A172 (cell line): ENCODE measurements around the gene FAM89A. TPM values are rescaled to one million over a fixed set of nuclear protein-coding genes. Genes with fewer than 3 reads are reported as not detected.

ENCODE experiments used
- DNase-seq: peaks from one replicate; pipeline ENCODE4 v3.0.0-alpha.2; 2015; ENCODE audit warnings: low spot score
- total RNA-seq: library from RNA; depleted of rRNA; stranded (reverse); fragments of >200 nt; shearing (Covaris generic); gene quantifications from 2 replicates; pipeline ENCODE4 v1.2.3, GENCODE V29; 2014; rRNA removed

The FAM89A gene
- 17.0 and 17.9 TPM in 2 replicates for total RNA-seq

GRCh38 chr1:231040019-231040799 lies at the start of gene FAM89A:
Gene FAM89A (minus strand): TSS chr1:231040254. CDS start chr1:231040211, 43 bp downstream.
- no peak for DNase-seq

GRCh38 chr1:231084353-231084752 lies 44.3 kb upstream of the FAM89A start:
- no peak for DNase-seq

- no peak for DNase-seq
Measured at GRCh38 chr1:231079163-231079562, 39.1 kb upstream of the FAM89A start.

GRCh38 chr1:231078250-231078649 lies 38.2 kb upstream of the FAM89A start:
- no peak for DNase-seq

- no peak for DNase-seq
Measured at GRCh38 chr1:231076802-231077201, 36.7 kb upstream of the FAM89A start.

GRCh38 chr1:231075497-231075896 lies 35.4 kb upstream of the FAM89A start:
- DNase-seq, result no peak

- no peak for DNase-seq
Measured at GRCh38 chr1:231075020-231075419, 35.0 kb upstream of the FAM89A start.

GRCh38 chr1:231074046-231074445 lies 34.0 kb upstream of the FAM89A start:
- no peak for DNase-seq

GRCh38 chr1:231073331-231073730 lies 33.3 kb upstream of the FAM89A start:
- no peak for DNase-seq

- DNase-seq, result no peak
Measured at GRCh38 chr1:231072502-231073094, 32.5 kb upstream of the FAM89A start.

GRCh38 chr1:231072041-231072440 lies 32.0 kb upstream of the FAM89A start:
- peak; percentile 21 for DNase-seq

- DNase-seq, result peak; percentile 16
Measured at GRCh38 chr1:231070758-231071444, 30.8 kb upstream of the FAM89A start.

- no peak for DNase-seq
Measured at GRCh38 chr1:231069333-231069732, 29.3 kb upstream of the FAM89A start.

- no peak for DNase-seq
Measured at GRCh38 chr1:231068762-231069161, 28.7 kb upstream of the FAM89A start.

- DNase-seq, result no peak
Measured at GRCh38 chr1:231065510-231066241, 25.6 kb upstream of the FAM89A start.

GRCh38 chr1:231064418-231064817 lies 24.4 kb upstream of the FAM89A start:
- no peak for DNase-seq

- no peak for DNase-seq
Measured at GRCh38 chr1:231063331-231063730, 23.3 kb upstream of the FAM89A start.

GRCh38 chr1:231062500-231063270 lies 22.6 kb upstream of the FAM89A start:
- DNase-seq, result peak; percentile 75

GRCh38 chr1:231059566-231060193 lies 19.6 kb upstream of the FAM89A start:
- DNase-seq, result peak; percentile 59

- no peak for DNase-seq
Measured at GRCh38 chr1:231058416-231059109, 18.5 kb upstream of the FAM89A start.
